MCF 10A (cell line): ENCODE data around the gene PACC1. TPM values are rescaled to one million over a fixed set of nuclear protein-coding genes. Genes with fewer than 3 reads are reported as not detected.

Experiments used
- BruUV-seq: library from RNA; stranded (reverse); fragments of 400-500 nt; replicated peaks from 2 replicates; lab custom pipeline; 2021; lab: Mats Ljungman, UMichigan
- CTCF ChIA-PET: fragments of 300-600 bp; sonication (Branson Sonifier 250); formaldehyde crosslinking; extraction: SDS; loops from one replicate; lab custom pipeline; 2021; ENCODE audit warnings: antibody characterized with exemption, inconsistent platforms; lab: Yijun Ruan, JAX
- POLR2A ChIA-PET: fragments of 300-600, 350-650 bp; sonication (Branson Sonifier 250); formaldehyde crosslinking; extraction: SDS; loops from one replicate; lab custom pipeline; 2020; ENCODE audit warnings: antibody characterized with exemption, inconsistent platforms; lab: Yijun Ruan, JAX
- DNase-seq: peaks from one replicate; pipeline ENCODE4 v3.0.0-alpha.2; 2018; ENCODE audit not compliant: unreplicated experiment
- H3K27ac Mint-ChIP-seq: one replicate; pipeline ENCODE4 v1.8.0; 2022; ENCODE audit warnings: mild to moderate bottlenecking, low read depth, mixed read lengths; ENCODE audit not compliant: unreplicated experiment
- H3K27me3 Mint-ChIP-seq: one replicate; pipeline ENCODE4 v1.8.0; 2022; ENCODE audit warnings: mixed read lengths; ENCODE audit not compliant: insufficient read depth, unreplicated experiment
- H3K36me3 Mint-ChIP-seq: one replicate; pipeline ENCODE4 v1.8.0; 2022; ENCODE audit warnings: mild to moderate bottlenecking, moderate library complexity, mixed read lengths; ENCODE audit not compliant: insufficient read depth, unreplicated experiment
- H3K4me1 Mint-ChIP-seq: one replicate; pipeline ENCODE4 v1.8.0; 2022; ENCODE audit warnings: mixed read lengths; ENCODE audit not compliant: insufficient read depth, unreplicated experiment
- H3K4me3 Mint-ChIP-seq: one replicate; pipeline ENCODE4 v1.8.0; 2022; ENCODE audit warnings: mild to moderate bottlenecking, moderate library complexity, mixed read lengths; ENCODE audit not compliant: unreplicated experiment
- H3K9me3 Mint-ChIP-seq: one replicate; pipeline ENCODE4 v1.8.0; 2022; ENCODE audit warnings: mixed read lengths; ENCODE audit not compliant: unreplicated experiment
- CTCF ChIP-seq: fragments of 200-600 bp; IDR thresholded peaks from one replicate; pipeline ENCODE4 v1.8.0; 2022; ENCODE audit warnings: antibody characterized with exemption, mild to moderate bottlenecking; ENCODE audit not compliant: unreplicated experiment
- intact Hi-C: fragments of 100-400 bp; cut with micrococcal nuclease; formaldehyde crosslinking; loops from 2 replicates; pipeline ENCODE4 v1.14.1; 2022
- total RNA-seq: library from RNA; stranded (reverse); gene quantifications from 2 replicates; pipeline ENCODE4 v1.2.3, GENCODE V29; 2022

Gene PACC1
- total RNA-seq, 1 experiment from 2014 or later = 23.3 TPM

- Mint-ChIP-seq H3K27ac (no peak overlapping the region), H3K4me1 (no peaks in the 10 kb centered on the region), H3K27me3 (no peaks in the 10 kb centered on the region), H3K36me3 (peaks cover 25% of the 10 kb centered on the region), H3K9me3 (peaks cover 13% of the 10 kb centered on the region), H3K4me3 (no peak overlapping the region)
- no peak for TF ChIP-seq CTCF
- intact Hi-C loops = no loop called here
- no TSS peak for BruUV-seq
- DNase-seq = no peak
- ChIA-PET CTCF (interaction anchor here (0.6 to 7.2 kb wide), 6 partner anchors 10 to 315 kb away, joined by 3 to 113 read pairs (median 32); no protein-coding TSS in a partner anchor), POLR2A (interaction anchor here (1.0 kb wide), 1 partner anchor 308 kb away, joined by 3 read pairs; no protein-coding TSS in a partner anchor)
Measured at GRCh38 chr1:212377644-212378043, 37.0 kb downstream of the PACC1 start.

- peaks cover 40% of the 10 kb centered on the region for H3K36me3 Mint-ChIP-seq
- H3K27ac Mint-ChIP-seq = peak overlapping the region; percentile 6
- intact Hi-C loops = no loop called here
- no peak for DNase-seq
- POLR2A ChIA-PET = interaction anchor here (0.9 to 1.3 kb wide), 4 partner anchors 8 to 341 kb away, joined by 3 to 6 read pairs (median 5); partner anchors contain the start of gene INTS7
- no peaks in the 10 kb centered on the region for H3K27me3 Mint-ChIP-seq
- H3K4me3 Mint-ChIP-seq = no peak overlapping the region
- H3K9me3 Mint-ChIP-seq = peaks cover 18% of the 10 kb centered on the region
- TF ChIP-seq CTCF = no peak
- BruUV-seq = no TSS peak
- CTCF ChIA-PET = interaction anchor here (0.6 to 7.2 kb wide), 12 partner anchors 9 to 406 kb away, joined by 3 to 113 read pairs (median 4); no protein-coding TSS in a partner anchor
- H3K4me1 Mint-ChIP-seq = no peaks in the 10 kb centered on the region
Measured at GRCh38 chr1:212375986-212376385, 38.7 kb downstream of the PACC1 start.

GRCh38 chr1:212368073-212368484, 46.6 kb downstream of the PACC1 start:
- peaks cover 72% of the 10 kb centered on the region for H3K36me3 Mint-ChIP-seq
- H3K9me3 Mint-ChIP-seq = peaks cover 10% of the 10 kb centered on the region
- H3K4me1 Mint-ChIP-seq = peaks cover 15% of the 10 kb centered on the region
- intact Hi-C loops = loop anchor here (1.0 to 2.0 kb wide), 8 partner anchors 49 to 688 kb away; partner anchors contain the start of genes DTL and INTS7
- DNase-seq = peak; percentile 93
- no peaks in the 10 kb centered on the region for H3K27me3 Mint-ChIP-seq
- TF ChIP-seq CTCF = peak; percentile 99
- BruUV-seq = no TSS peak
- ChIA-PET POLR2A (interaction anchor here (0.6 to 4.4 kb wide), 14 partner anchors 8 to 793 kb away, joined by 3 to 34 read pairs (median 4); partner anchors contain the start of genes INTS7 and PPP2R5A), CTCF (interaction anchor here (0.5 to 12.0 kb wide), 59 partner anchors 9 to 1949 kb away, joined by 3 to 340 read pairs (median 4); partner anchors contain the start of genes DTL and INTS7)
- H3K4me3 Mint-ChIP-seq = no peak overlapping the region
- H3K27ac Mint-ChIP-seq = peak overlapping the region; percentile 5

- no peak for DNase-seq
- CTCF ChIA-PET = interaction anchor here (0.5 to 12.0 kb wide), 48 partner anchors 8 to 689 kb away, joined by 3 to 340 read pairs (median 6); partner anchors contain the start of genes DTL and INTS7
- H3K27me3 Mint-ChIP-seq = no peaks in the 10 kb centered on the region
- H3K4me3 Mint-ChIP-seq = no peak overlapping the region
- peaks cover 15% of the 10 kb centered on the region for H3K4me1 Mint-ChIP-seq
- BruUV-seq = no TSS peak
- H3K27ac Mint-ChIP-seq = peak overlapping the region; percentile 5
- no peak for TF ChIP-seq CTCF
- POLR2A ChIA-PET = interaction anchor here (0.7 to 4.4 kb wide), 13 partner anchors 8 to 333 kb away, joined by 3 to 34 read pairs (median 6); partner anchors contain the start of genes INTS7, NENF and PPP2R5A
- peaks cover 5% of the 10 kb centered on the region for H3K9me3 Mint-ChIP-seq
- intact Hi-C loops = loop anchor here (1.0 to 2.0 kb wide), 8 partner anchors 49 to 687 kb away; partner anchors contain the start of genes DTL and INTS7
- H3K36me3 Mint-ChIP-seq = peaks cover 70% of the 10 kb centered on the region
Measured at GRCh38 chr1:212367474-212368072, 47.1 kb downstream of the PACC1 start.
